OCI-M2 (cell line): Measurements from ENCODE around the gene SPATA24.
"Not testable (repeated sequence)": the region's sequence is repeated elsewhere in the genome, so short reads cannot be mapped to it uniquely, and the experiment has no call there.

Experiments used
- DNase-seq: peaks from one replicate; lab custom pipeline; 2025; ENCODE audit not compliant: unreplicated experiment; lab: John Stamatoyannopoulos, UW

The SPATA24 gene

GRCh38 chr5:139403787-139404483 is at the start of gene SPATA24:
TSS of gene SPATA24 (minus strand) at chr5:139404089. CDS start at chr5:139404060, 29 bp downstream.
- DNase-seq, result peak; percentile 81

- DNase-seq, result no peak
Measured at GRCh38 chr5:139451878-139452660, 48.2 kb upstream of the SPATA24 start.

DNA sequence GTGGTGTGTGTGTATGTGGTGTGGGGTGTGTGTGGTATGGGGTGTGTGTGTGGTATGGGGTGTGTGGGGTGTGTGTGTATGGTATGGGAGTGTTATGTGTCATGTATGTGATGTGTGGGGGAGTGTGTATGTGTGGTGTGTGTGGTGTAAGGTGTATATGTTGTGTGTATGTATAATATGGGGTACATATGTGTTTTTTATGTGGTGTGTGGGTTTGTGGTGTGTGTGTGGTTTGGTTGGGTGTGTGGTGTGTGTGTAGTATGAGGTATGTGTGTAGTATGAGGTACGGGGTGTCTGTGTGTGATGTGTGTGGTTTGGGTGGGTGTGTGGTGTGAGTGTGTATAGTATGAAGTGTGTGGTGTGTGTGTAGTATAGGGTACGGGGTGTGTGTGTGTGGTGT is 47.3 kb upstream of the SPATA24 start:
- no peak for DNase-seq

DNA sequence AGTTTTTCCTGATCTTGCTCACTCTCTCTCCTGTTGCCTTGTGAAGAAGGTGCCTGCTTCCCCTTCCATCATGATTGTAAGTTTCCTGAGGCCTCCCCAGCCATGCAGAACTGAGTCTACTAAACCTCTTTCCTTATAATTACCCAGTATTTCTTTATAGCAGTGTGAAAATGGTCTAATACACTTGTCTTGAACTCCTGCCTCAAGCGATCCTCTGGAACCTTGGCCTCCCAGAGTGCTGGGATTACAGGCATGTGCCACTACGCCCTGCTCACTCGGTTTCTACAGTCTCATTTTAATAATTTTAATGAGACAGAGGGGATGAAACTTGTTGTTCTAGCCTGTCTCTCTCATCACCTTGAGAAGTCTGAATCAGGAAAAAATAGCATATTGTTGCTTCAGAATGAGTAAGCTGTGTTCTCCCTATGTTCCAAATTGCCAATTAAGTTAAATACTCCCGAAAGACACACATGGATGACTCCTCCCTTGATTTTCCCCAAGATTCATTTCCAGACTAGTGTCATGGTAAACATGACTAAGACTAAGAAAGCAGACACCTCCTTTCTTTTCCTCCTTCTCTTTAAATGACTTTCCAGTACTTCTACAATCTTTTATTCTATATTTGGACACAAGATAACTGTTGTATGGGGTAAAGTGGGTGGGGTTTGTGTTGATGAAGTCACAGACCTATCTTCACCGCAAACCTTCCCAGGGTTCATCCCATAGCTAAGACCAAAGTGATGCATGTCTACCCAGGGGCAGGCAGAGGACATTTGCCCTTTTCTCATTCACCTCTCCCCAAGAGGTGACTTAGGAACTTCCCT is 43.3 kb upstream of the SPATA24 start:
- no peak for DNase-seq

- DNase-seq, result no peak
Measured at GRCh38 chr5:139445325-139446170, 41.7 kb upstream of the SPATA24 start.

GRCh38 chr5:139443831-139444453 is 40.1 kb upstream of the SPATA24 start:
- DNase-seq, result no peak

GRCh38 chr5:139440416-139440815 is 36.5 kb upstream of the SPATA24 start:
- not testable (repeated sequence) for DNase-seq

DNA sequence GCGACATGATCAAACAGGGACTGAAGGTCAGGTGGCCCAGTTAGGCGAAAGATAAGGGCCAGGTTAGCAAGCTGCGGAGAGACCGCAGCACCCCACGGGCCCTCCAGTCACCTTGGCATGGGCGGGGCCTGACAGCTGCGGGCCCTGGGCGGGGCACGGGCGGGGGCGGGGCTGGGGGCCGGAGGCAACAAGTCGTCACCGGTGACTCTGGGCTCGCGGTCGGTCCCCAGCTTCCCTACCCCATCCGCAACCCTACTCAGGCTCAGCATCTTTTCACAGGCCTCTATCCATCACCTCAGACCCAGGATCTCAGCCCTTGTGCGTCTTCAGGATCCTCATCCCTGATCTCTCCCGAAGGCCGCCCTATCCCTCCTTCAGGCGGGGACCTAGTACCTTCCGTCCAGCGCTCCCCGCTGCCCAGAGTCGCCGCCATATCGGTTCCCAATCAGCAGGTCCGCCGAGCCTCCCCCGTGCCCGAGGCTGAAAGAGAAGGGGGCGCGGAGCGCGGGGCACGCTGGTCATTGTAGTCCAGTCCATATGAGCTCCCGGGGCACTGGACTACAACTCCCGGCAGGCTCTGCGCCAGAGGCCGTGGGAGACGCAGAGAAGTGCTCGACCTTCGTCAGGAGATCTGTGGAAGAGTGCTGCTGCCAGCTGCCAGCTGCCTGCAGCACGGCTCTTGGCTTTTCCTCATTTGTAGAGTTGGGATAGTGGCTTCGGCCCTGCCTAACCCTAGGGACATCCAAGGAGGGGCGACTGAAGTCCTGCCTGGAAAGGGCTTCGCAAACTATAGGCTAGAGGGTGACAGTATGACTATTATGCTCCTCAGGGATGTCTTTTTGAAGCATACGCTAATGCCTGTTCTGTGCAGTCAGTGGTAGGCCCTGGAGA is 35.4 kb upstream of the SPATA24 start, which contains the start of gene DNAJC18:
Gene DNAJC18, minus strand, starts transcription at position 513 of the 891 bp plus-strand sequence. Its CDS starts 80 bp downstream, at position 433.
- peak; percentile 8 for DNase-seq

- DNase-seq, result no peak
Measured at GRCh38 chr5:139438707-139439012, 34.8 kb upstream of the SPATA24 start.

DNA sequence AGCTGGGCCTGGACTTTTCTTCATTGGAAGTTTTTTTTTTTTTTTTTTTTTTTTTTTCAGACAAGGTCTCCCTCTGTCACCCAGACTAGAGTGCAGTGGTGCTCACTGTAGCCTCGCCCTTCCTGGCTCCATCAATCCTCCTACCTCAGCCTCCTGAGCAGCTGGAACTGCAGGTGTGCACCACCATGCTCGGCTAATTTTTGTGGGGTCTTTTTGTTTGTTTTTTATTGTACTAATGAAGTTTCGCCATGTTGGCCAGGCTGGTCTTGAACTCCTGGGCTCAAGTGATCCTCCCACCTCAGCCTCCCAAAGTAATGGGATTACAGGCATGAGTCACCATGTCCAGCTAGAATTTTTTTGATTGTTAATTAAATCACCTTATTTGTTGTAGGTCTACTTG is 31.8 kb upstream of the SPATA24 start:
- DNase-seq, result no peak

GRCh38 chr5:139431706-139432105 is 27.8 kb upstream of the SPATA24 start:
- no peak for DNase-seq

DNA sequence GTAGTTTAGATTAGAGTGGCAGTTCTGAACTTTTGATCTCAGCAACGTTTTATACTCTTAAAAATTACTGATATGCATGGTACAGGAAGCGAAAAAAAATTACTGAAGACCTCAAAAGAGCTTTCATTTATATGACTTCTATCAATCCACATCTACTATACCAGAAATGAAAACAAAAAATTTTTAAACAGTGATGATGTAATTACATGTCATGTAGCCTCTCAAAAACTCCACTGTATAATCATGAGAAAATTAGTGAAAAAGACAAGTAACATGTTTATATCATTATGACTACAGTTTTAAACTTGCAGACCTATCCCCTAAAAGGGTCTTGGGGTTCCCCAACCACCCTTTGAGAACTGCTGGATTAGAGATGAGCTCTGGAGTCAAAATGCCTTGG is 26.1 kb upstream of the SPATA24 start:
- DNase-seq, result no peak

DNA sequence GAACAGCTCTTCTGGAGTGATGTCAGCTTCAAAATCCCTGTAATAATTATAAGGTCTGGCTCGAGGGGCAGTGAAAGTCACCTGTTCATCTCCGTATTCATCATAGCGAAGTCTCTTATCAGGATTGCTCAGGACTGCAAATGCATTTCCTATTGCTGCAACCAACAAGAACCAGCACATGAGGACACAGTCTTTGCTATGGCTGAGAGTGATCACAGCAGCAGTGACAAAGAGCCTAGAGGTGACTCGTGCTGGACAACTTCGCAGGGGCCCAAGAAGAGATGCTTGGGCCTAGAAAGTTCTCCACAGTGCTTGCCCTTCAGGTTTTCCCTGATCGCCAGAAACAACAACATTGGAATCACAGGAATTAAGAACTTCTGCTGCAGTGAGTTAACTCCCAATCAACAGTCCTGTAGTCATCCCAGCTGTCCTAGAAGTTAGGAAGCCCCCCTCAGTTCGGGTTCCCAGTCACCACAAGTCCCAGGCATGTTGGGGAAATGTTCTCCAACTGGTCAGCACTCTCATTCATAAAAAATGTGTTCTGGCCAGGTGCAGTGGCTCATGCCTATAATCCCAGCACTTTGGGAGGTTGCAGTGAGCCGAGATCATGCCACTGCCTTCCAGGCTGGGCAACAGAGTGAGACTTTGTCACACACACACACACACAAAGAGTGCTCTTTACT is 22.5 kb upstream of the SPATA24 start:
- DNase-seq, result no peak

DNA sequence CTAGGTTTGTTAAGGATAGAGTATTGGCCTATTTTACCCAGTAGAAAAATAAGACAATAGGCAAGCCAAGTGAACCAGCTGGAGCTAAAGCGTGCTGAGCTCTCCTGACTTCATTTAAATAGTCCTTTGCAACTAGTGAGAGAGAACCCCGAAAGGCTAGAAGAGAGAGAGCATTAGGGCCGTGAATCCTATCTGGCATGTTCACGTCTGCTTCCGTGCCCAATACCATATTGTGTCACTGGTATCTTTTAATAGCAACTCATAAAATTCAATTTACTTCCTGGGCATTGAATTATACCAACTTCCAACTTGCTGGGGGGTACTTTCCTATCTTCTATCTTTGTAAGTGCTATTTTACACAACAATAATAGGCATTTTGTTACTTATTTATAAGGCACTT is 21.6 kb upstream of the SPATA24 start:
- no peak for DNase-seq

DNA sequence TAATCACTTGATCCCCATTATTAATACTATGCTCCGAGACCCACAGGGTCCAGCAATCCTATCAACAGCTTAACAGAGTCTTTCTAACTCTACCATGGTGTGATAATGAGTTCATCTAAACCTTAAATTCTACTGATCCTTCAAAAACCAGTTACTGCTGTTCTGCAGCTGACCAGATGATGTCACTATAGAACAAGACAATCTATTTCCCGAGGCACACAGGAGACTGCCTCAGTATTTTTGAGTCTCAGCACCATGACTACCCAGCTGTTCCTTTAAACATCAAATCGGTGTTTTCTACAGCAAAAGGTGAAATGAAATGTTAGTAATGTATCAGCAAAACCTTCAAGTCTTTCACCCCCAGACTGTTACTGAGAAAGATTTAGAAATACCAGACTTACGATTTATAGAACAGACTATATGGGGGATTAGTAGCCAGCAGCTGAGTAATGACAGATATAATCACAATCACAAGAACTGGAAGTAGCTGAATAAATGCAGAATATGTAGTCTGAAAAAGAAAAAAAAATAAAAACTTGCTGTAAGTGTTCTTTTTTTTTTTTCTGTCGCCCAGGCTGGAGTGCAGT is 18.5 kb upstream of the SPATA24 start:
- DNase-seq, result peak; percentile 35

DNA sequence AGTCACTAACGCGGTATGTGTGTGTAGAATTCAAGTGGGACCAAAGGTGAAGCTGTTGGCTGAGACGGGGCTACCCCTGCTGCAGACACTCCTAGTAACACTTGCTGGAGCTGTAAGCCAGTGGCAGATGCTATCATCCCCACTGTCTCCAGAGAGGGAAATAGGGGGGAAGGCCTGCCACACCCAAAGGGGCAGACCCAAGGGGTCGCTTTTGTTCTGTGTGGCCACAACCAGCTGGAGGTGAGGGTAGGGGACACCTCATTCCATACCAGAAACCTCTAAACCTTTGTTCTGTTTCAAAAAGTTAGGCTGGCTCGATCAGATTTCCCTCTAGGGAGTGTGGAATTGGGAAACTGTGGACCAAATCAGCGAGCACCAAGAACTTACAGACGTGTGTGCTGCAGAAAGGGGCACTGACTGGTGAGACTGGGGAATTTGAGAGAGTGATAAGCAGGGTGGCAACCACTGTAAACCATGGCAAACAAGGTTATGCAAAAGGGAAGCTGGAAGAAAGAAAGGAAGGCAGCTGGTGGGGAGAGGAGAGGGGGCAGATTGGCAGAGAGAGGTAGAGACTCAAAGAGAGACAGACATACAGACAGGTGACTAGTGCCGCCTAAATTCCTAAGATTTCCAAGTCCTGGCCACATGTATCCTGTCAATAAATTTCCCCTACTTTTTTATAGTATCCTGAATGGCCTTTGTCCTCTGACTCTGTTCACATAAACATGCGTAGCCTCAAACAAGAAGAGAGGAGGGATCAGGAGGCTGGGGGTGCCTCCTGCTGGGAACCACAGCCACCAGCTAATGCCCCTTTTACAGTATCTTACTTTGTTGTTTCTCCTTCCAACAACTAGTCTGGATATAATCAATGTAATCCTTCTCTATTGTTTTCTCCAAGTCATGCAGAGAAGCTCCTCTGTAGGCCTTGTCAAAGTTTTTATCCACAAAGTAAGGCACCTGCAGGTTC is 15.6 kb upstream of the SPATA24 start:
- DNase-seq, result no peak

- DNase-seq, result no peak
Measured at GRCh38 chr5:139418793-139419192, 14.9 kb upstream of the SPATA24 start.
